H1 (cell line): ENCODE results near the gene HMSD. TPM values are rescaled to one million over a fixed set of nuclear protein-coding genes. Genes with fewer than 3 reads are reported as not detected.
A peak's percentile ranks its signal among the peaks of the same experiment; 100 is the strongest.
"Not testable (repeated sequence)": the region's sequence is repeated elsewhere in the genome, so short reads cannot be mapped to it uniquely, and the experiment has no call there.

ENCODE experiments used
- CTCF ChIA-PET: fragments of 300-600 bp; sonication (Branson Sonifier 250); formaldehyde crosslinking; loops from one replicate; lab custom pipeline; 2021; ENCODE audit not compliant: partially characterized antibody; lab: Charles Lee
- POLR2A ChIA-PET: fragments of 300-600 bp; sonication (Branson Sonifier 250); formaldehyde crosslinking; loops from one replicate; lab custom pipeline; 2021; ENCODE audit warnings: inconsistent platforms; ENCODE audit not compliant: partially characterized antibody; lab: Charles Lee
- DNase-seq, 2 experiments: peaks; one replicate each; pipeline versions ENCODE4 v3.0.0 to v3.0.0-alpha.2; 2010 to 2022; ENCODE audit warnings: low spot score in 2 of 2, low read depth in 1 of 2, mixed read lengths in 1 of 2
- FAIRE-seq: peaks from 2 replicates; lab custom pipeline; 2011; peaks lifted over from hg19 to GRCh38; lab: Jason Lieb, UNC
- H2AFZ ChIP-seq: 2 replicates; pipeline ENCODE4 v1.8.1; 2012; ENCODE audit warnings: low read length, inconsistent platforms
- H2AK5ac ChIP-seq: 2 replicates; pipeline ENCODE4 v1.6.1; 2013; ENCODE audit warnings: low read depth, low read length
- H2BK120ac ChIP-seq: replicated peaks from 2 replicates; pipeline ENCODE3; 2013; ENCODE audit warnings: low read depth, low read length, inconsistent platforms
- H2BK12ac ChIP-seq: 2 replicates; pipeline ENCODE4 v1.6.1; 2013; ENCODE audit warnings: low read depth, low read length
- H2BK15ac ChIP-seq: 2 replicates; pipeline ENCODE4 v1.6.1; 2013; ENCODE audit warnings: low read length
- H2BK20ac ChIP-seq: 2 replicates; pipeline ENCODE4 v1.6.1; 2013; ENCODE audit warnings: low read length
- H2BK5ac ChIP-seq: 2 replicates; pipeline ENCODE4 v1.6.1; 2013; ENCODE audit warnings: low read depth, low read length
- H3K14ac ChIP-seq: 2 replicates; pipeline ENCODE4 v1.6.1; 2013; ENCODE audit warnings: inconsistent platforms; ENCODE audit not compliant: insufficient read length
- H3K18ac ChIP-seq: 2 replicates; pipeline ENCODE4 v1.6.1; 2013; ENCODE audit warnings: low read length; ENCODE audit errors: extremely low read depth
- H3K23ac ChIP-seq: 2 replicates; pipeline ENCODE4 v1.6.1; 2013; ENCODE audit warnings: inconsistent platforms; ENCODE audit not compliant: insufficient read length
- H3K23me2 ChIP-seq: 2 replicates; pipeline ENCODE4 v1.6.1; 2013; ENCODE audit warnings: low read depth, low read length
- H3K27ac ChIP-seq: 2 replicates; pipeline ENCODE4 v1.6.1; 2011; ENCODE audit warnings: low read depth, low read length, inconsistent platforms
- H3K27me3 ChIP-seq, 4 experiments: replicated peaks in 1 of 4; 1 replicate in 1 of 4; 2 replicates in 3 of 4; pipeline versions ENCODE4 v1.6.1 to v1.8.1; 2011 to 2013; ENCODE audit warnings: low read length in 3 of 4, mild to moderate bottlenecking in 3 of 4, inconsistent platforms in 2 of 4, mixed read lengths in 2 of 4, moderate library complexity in 1 of 4; ENCODE audit not compliant: control insufficient read depth in 3 of 4, insufficient read depth in 3 of 4; ENCODE audit errors: extremely low read depth in 1 of 4
- H3K36me3 ChIP-seq, 4 experiments: 2 replicates each; pipeline versions ENCODE4 v1.6.1 to v1.8.1; 2011 to 2013; ENCODE audit warnings: mild to moderate bottlenecking in 4 of 4, low read length in 3 of 4, moderate library complexity in 2 of 4, control low read depth in 1 of 4, inconsistent platforms in 1 of 4; ENCODE audit not compliant: insufficient read depth in 4 of 4, control insufficient read depth in 2 of 4
- H3K4ac ChIP-seq: replicated peaks from 2 replicates; pipeline ENCODE3; 2013; ENCODE audit warnings: low read length, low read depth, mixed read lengths, inconsistent platforms; ENCODE audit not compliant: insufficient read length
- H3K4me1 ChIP-seq, 4 experiments: replicated peaks in 1 of 4; 1 replicate in 1 of 4; 2 replicates in 3 of 4; pipeline versions ENCODE4 v1.6.1 to v1.8.1; 2011 to 2013; ENCODE audit warnings: low read length in 3 of 4, inconsistent platforms in 2 of 4, mixed read lengths in 1 of 4; ENCODE audit not compliant: insufficient read depth in 4 of 4, control insufficient read depth in 3 of 4
- H3K4me2 ChIP-seq, 2 experiments: 2 replicates each; pipeline versions ENCODE4 v1.6.1 to v1.8.1; 2011 to 2013; ENCODE audit warnings: low read depth in 2 of 2, low read length in 2 of 2, control low read depth in 1 of 2, inconsistent platforms in 1 of 2, mild to moderate bottlenecking in 1 of 2; ENCODE audit not compliant: insufficient read depth in 1 of 2
- H3K4me3 ChIP-seq, 4 experiments: fragments of 200-600, 300-600 bp in 1 of 4; sonication (generic), shearing (Covaris generic), sonication (Bioruptor Twin) in 1 of 4; 2 replicates each; pipeline versions ENCODE4 v1.5.1 to v1.8.1; 2011 to 2016; ENCODE audit warnings: low read length in 4 of 4, low read depth in 3 of 4, control low read depth in 2 of 4, inconsistent platforms in 2 of 4, mild to moderate bottlenecking in 2 of 4, mixed read lengths in 1 of 4, moderate library complexity in 1 of 4; ENCODE audit not compliant: insufficient read depth in 2 of 4; ENCODE audit errors: extremely low read depth in 1 of 4
- H3K56ac ChIP-seq: replicated peaks from 2 replicates; pipeline ENCODE3; 2013; ENCODE audit warnings: low read depth, mild to moderate bottlenecking, mixed read lengths, low read length, inconsistent platforms; ENCODE audit not compliant: insufficient read length
- H3K79me1 ChIP-seq: 2 replicates; pipeline ENCODE4 v1.6.1; 2013; ENCODE audit warnings: low read depth, low read length, control low read depth
- H3K79me2 ChIP-seq, 2 experiments: 2 replicates each; pipeline versions ENCODE4 v1.6.1 to v1.8.1; 2012 to 2013; ENCODE audit warnings: low read length in 2 of 2, mild to moderate bottlenecking in 2 of 2, inconsistent platforms in 1 of 2; ENCODE audit not compliant: insufficient read depth in 2 of 2, control insufficient read depth in 1 of 2
- H3K9ac ChIP-seq, 4 experiments: replicated peaks in 1 of 4; 1 replicate in 1 of 4; 2 replicates in 3 of 4; pipeline versions ENCODE4 v1.6.1 to v1.8.1; 2011 to 2013; ENCODE audit warnings: low read depth in 3 of 4, low read length in 3 of 4, control low read depth in 2 of 4, mild to moderate bottlenecking in 2 of 4, moderate library complexity in 2 of 4, inconsistent platforms in 1 of 4; ENCODE audit errors: extremely low read depth in 1 of 4
- H3K9me3 ChIP-seq, 2 experiments: 2 replicates each; pipeline versions ENCODE4 v1.6.1 to v1.8.1; 2012 to 2013; ENCODE audit warnings: mild to moderate bottlenecking in 2 of 2, moderate library complexity in 2 of 2, control low read depth in 1 of 2, inconsistent platforms in 1 of 2, low read depth in 1 of 2, low read length in 1 of 2, mixed read lengths in 1 of 2; ENCODE audit not compliant: insufficient read depth in 2 of 2
- H4K20me1 ChIP-seq, 2 experiments: replicated peaks in 1 of 2; 2 replicates each; pipeline versions ENCODE3 to v1.8.1; 2011 to 2013; ENCODE audit warnings: inconsistent platforms in 2 of 2, low read length in 2 of 2, mild to moderate bottlenecking in 1 of 2; ENCODE audit not compliant: insufficient read depth in 2 of 2, control insufficient read depth in 1 of 2
- H4K5ac ChIP-seq: 2 replicates; pipeline ENCODE4 v1.6.1; 2013; ENCODE audit warnings: low read length, low read depth, mixed read lengths, inconsistent platforms; ENCODE audit not compliant: insufficient read length
- H4K8ac ChIP-seq: 2 replicates; pipeline ENCODE4 v1.8.0; 2013; ENCODE audit warnings: mild to moderate bottlenecking, moderate library complexity, low read length, inconsistent platforms; ENCODE audit not compliant: insufficient read depth; ENCODE audit errors: extremely low read depth
- H4K91ac ChIP-seq: replicated peaks from 2 replicates; pipeline ENCODE3; 2013; ENCODE audit warnings: low read length, mixed read lengths, inconsistent platforms; ENCODE audit not compliant: insufficient read length
- CTCF ChIP-seq, 3 experiments: IDR thresholded peaks; 1 replicate in 2 of 3; 2 replicates in 1 of 3; pipeline versions ENCODE4 v1.5.1 to v1.6.1; 2011; ENCODE audit warnings: low read length in 3 of 3, mild to moderate bottlenecking in 3 of 3, inconsistent platforms in 2 of 3, low read depth in 1 of 3, moderate library complexity in 1 of 3; ENCODE audit not compliant: insufficient read depth in 1 of 3; ENCODE audit errors: control extremely low read depth in 1 of 3
- WGBS, 2 experiments: shearing (Covaris generic) in 1 of 2; methylation state at CpG; one replicate each; pipeline versions ENCODE4 v1.1.6 to v1.1.7; 2013 to 2015; ENCODE audit warnings: low lambda C conversion rate in 2 of 2, mixed read lengths in 2 of 2, inconsistent platforms in 1 of 2, low coverage in 1 of 2, missing lambda C conversion rate in 1 of 2; ENCODE audit not compliant: insufficient replicate concordance in 2 of 2, insufficient coverage in 1 of 2, insufficient read length in 1 of 2; ENCODE audit errors: extremely low coverage in 1 of 2, missing lambda C conversion rate in 1 of 2; 5-methylcytosine and 5-hydroxymethylcytosine counted together
- polyA plus RNA-seq, 7 experiments: library from polyadenylated mRNA; depleted of rRNA in 3 of 7; stranded (reverse) in 5 of 7; unstranded in 2 of 7; fragments of >200 nt in 5 of 7; fragments of 200-250 nt in 2 of 7; gene quantifications; 1 replicate in 5 of 7; 2 replicates in 1 of 7; 4 replicates in 1 of 7; pipeline versions ENCODE4 v1.2.1 to v1.2.3, GENCODE V29; 2011 to 2013; ENCODE audit warnings: missing spikeins in 2 of 7, mixed read lengths in 2 of 7
- total RNA-seq: library from RNA; stranded (reverse); fragmentation: NEBNext Ultra II Directional; extraction: Animal tissue kit (Norgen Biotek cat#: 25700); gene quantifications from 2 replicates; pipeline ENCODE4 v1.2.1, GENCODE V29; 2021

Gene HMSD
- total and polyA plus RNA-seq, 2 of the 8 experiments (the other 6 are each of a cell fraction or from before 2014, with no cell fraction given), result 1.3 to 3.0 TPM

- H2BK120ac ChIP-seq, H4K20me1 ChIP-seq, H2BK15ac ChIP-seq, H3K4me2 ChIP-seq, H3K23me2 ChIP-seq, H3K9ac ChIP-seq, H3K79me2 ChIP-seq, H3K27ac ChIP-seq, DNase-seq, H4K5ac ChIP-seq, H3K79me1 ChIP-seq, POLR2A ChIA-PET, H3K4me3 ChIP-seq, H3K4me1 ChIP-seq, H2BK5ac ChIP-seq, H3K18ac ChIP-seq, H3K14ac ChIP-seq, H3K56ac ChIP-seq, H3K36me3 ChIP-seq, H2BK12ac ChIP-seq, H4K91ac ChIP-seq, FAIRE-seq, H3K23ac ChIP-seq, H3K4ac ChIP-seq, H4K8ac ChIP-seq, H2AK5ac ChIP-seq, H2BK20ac ChIP-seq, H3K9me3 ChIP-seq: not testable (repeated sequence)
- peak in 1 of 3 experiments; percentile 26; a peak in 1 of 4 replicates for TF ChIP-seq CTCF (IDR thresholded peaks at IDR 0.05; ENCODE audit: control extremely low read depth in 1 of 3, insufficient read depth in 1 of 3, low read depth in 1 of 3, low read length in 3 of 3)
- WGBS, 2 experiments, result 91% methylated on average over 17 of the region's 17 CpGs; no CpG with 5 or more reads in 1 of the 2 experiments
- peaks cover 0 to 18% (median 13%) of the 10 kb centered on the region in 4 experiments; a peak in 6 of 7 replicates for H3K27me3 ChIP-seq
- H2AFZ ChIP-seq, result peak overlapping the region; percentile 62
- CTCF ChIA-PET, result interaction anchor here (1.1 to 2.9 kb wide), 5 partner anchors 10 to 97 kb away, joined by 3 to 10 read pairs (median 4); no protein-coding TSS in a partner anchor
These were observed 8.5 kb upstream of the HMSD start for GRCh38 chr18:63940543-63941050.
